ENCODE results near the gene CCDC88A. TPM values are rescaled to one million over a fixed set of nuclear protein-coding genes. Genes with fewer than 3 reads are reported as not detected.

The CCDC88A gene
- total RNA-seq, 1 experiment from 2014 or later: 21.6 TPM

- no peaks in the 10 kb centered on the region for H3F3A ChIP-seq (ENCODE audit: low read length, unreplicated experiment)
- H3K27ac ChIP-seq (ENCODE audit: low read length): no peak overlapping the region
- no peak overlapping the region for H3K4me3 ChIP-seq (ENCODE audit: low read length)
- H3K9me2 ChIP-seq (replicated peaks; ENCODE audit: low read length): no peaks in the 10 kb centered on the region
- H3K79me2 ChIP-seq (ENCODE audit: low read length): peaks cover 24% of the 10 kb centered on the region
- BruUV-seq (replicated peaks): no TSS peak
- H3K9ac ChIP-seq (ENCODE audit: low read length): no peak overlapping the region
- TF ChIP-seq CTCF (conservative IDR thresholded peaks at IDR 0.05; ENCODE audit: low read depth, low read length): no peak
- 0 out of 2 replicates have a peak overlapping the region, but pooled peaks have one; percentile 13 for H2AFZ ChIP-seq (ENCODE audit: low read length)
- DNase-seq (no peak), ATAC-seq (no peak)
- no peaks in the 10 kb centered on the region for H3K9me3 ChIP-seq (ENCODE audit: low read length)
- no peaks in the 10 kb centered on the region for H3K27me3 ChIP-seq (ENCODE audit: low read length)
- POLR2A ChIA-PET (ENCODE audit: unreplicated experiment): no interaction called here
- CTCF ChIA-PET: no interaction called here
- H3K4me2 ChIP-seq (ENCODE audit: low read length): no peak overlapping the region
- intact Hi-C loops (cut with micrococcal nuclease): loop anchor here (2.0 to 10.0 kb wide), 2 partner anchors 97 to 517 kb away; partner anchors contain the start of gene CFAP36
- no peaks in the 10 kb centered on the region for H3K36me3 ChIP-seq (ENCODE audit: low read depth, low read length)
- H3K4me1 ChIP-seq (ENCODE audit: insufficient read depth, low read length): peaks cover 35% of the 10 kb centered on the region
- H4K20me1 ChIP-seq (ENCODE audit: low read length): no peaks in the 10 kb centered on the region
Measured at GRCh38 chr2:55421326-55421725, 1.7 kb upstream of the CCDC88A start.

- BruUV-seq (replicated peaks): no TSS peak
- no peak overlapping the region for H3K27ac ChIP-seq (ENCODE audit: low read length)
- POLR2A ChIA-PET (ENCODE audit: unreplicated experiment): no interaction called here
Measured at GRCh38 chr2:55420871-55421270, 1.2 kb upstream of the CCDC88A start.

GRCh38 chr2:55420439-55420725, 726 bp upstream of the CCDC88A start:
- no peak overlapping the region for H3K27ac ChIP-seq (ENCODE audit: low read length)
- no peaks in the 10 kb centered on the region for H4K20me1 ChIP-seq (ENCODE audit: low read length)
- H3K9me2 ChIP-seq (replicated peaks; ENCODE audit: low read length): no peaks in the 10 kb centered on the region
- POLR2A ChIA-PET (ENCODE audit: unreplicated experiment): no interaction called here
- peaks cover 31% of the 10 kb centered on the region for H3K79me2 ChIP-seq (ENCODE audit: low read length)
- H3K36me3 ChIP-seq (ENCODE audit: low read depth, low read length): no peaks in the 10 kb centered on the region
- no peaks in the 10 kb centered on the region for H3K27me3 ChIP-seq (ENCODE audit: low read length)
- peak overlapping the region; percentile 82 for H3K4me3 ChIP-seq (ENCODE audit: low read length)
- H2AFZ ChIP-seq (ENCODE audit: low read length): peak overlapping the region; percentile 96
- no peaks in the 10 kb centered on the region for H3K9me3 ChIP-seq (ENCODE audit: low read length)
- H3F3A ChIP-seq (ENCODE audit: low read length, unreplicated experiment): no peaks in the 10 kb centered on the region
- no peak for TF ChIP-seq EZH2 (IDR thresholded peaks at IDR 0.05; ENCODE audit: low read length, unreplicated experiment)
- TF ChIP-seq CTCF (conservative IDR thresholded peaks at IDR 0.05; ENCODE audit: low read depth, low read length): no peak
- TF ChIP-seq EZH2phosphoT487 (IDR thresholded peaks at IDR 0.05; ENCODE audit: borderline replicate concordance, low read length): no peak
- peak; percentile 22 for DNase-seq
- H3K9ac ChIP-seq (ENCODE audit: low read length): peak overlapping the region; percentile 54
- ATAC-seq: no peak
- peak overlapping the region; percentile 91 for H3K4me2 ChIP-seq (ENCODE audit: low read length)
- H3K4me1 ChIP-seq (ENCODE audit: insufficient read depth, low read length): peaks cover 28% of the 10 kb centered on the region
- CTCF ChIA-PET: no interaction called here
- no TSS peak for BruUV-seq (replicated peaks)
- intact Hi-C loops (cut with micrococcal nuclease): loop anchor here (2.0 to 10.0 kb wide), 2 partner anchors 98 to 516 kb away; partner anchors contain the start of gene CFAP36

More at GRCh38 chr2:55420871-55421270, 1.2 kb upstream of the CCDC88A start:
- H2AFZ ChIP-seq (ENCODE audit: low read length): peak overlapping the region; percentile 96; the same call in 1 of the 2 replicates
- peak overlapping the region; percentile 91 for H3K4me2 ChIP-seq (ENCODE audit: low read length)
- H3F3A ChIP-seq (ENCODE audit: low read length, unreplicated experiment): no peaks in the 10 kb centered on the region
- peaks cover 26% of the 10 kb centered on the region for H3K79me2 ChIP-seq (ENCODE audit: low read length)
- no peak overlapping the region; the same call in 1 of the 2 replicates for H3K9ac ChIP-seq (ENCODE audit: low read length)
- peaks cover 33% of the 10 kb centered on the region for H3K4me1 ChIP-seq (ENCODE audit: insufficient read depth, low read length)
- no peaks in the 10 kb centered on the region for H3K9me3 ChIP-seq (ENCODE audit: low read length)
- intact Hi-C loops (cut with micrococcal nuclease): loop anchor here (2.0 to 10.0 kb wide), 2 partner anchors 98 to 516 kb away; partner anchors contain the start of gene CFAP36
- DNase-seq (no peak), ATAC-seq (no peak)
- TF ChIP-seq CTCF (conservative IDR thresholded peaks at IDR 0.05; ENCODE audit: low read depth, low read length) (no peak), EZH2phosphoT487 (IDR thresholded peaks at IDR 0.05; ENCODE audit: borderline replicate concordance, low read length) (no peak)
- no peaks in the 10 kb centered on the region for H3K36me3 ChIP-seq (ENCODE audit: low read depth, low read length)
- H3K4me3 ChIP-seq (ENCODE audit: low read length): peak overlapping the region; percentile 82
- H3K27me3 ChIP-seq (ENCODE audit: low read length): no peaks in the 10 kb centered on the region
- H3K9me2 ChIP-seq (replicated peaks; ENCODE audit: low read length): no peaks in the 10 kb centered on the region
- CTCF ChIA-PET: no interaction called here
- no peaks in the 10 kb centered on the region for H4K20me1 ChIP-seq (ENCODE audit: low read length)
